SK-N-SH treated with all-trans-retinoic acid at 6 μM for 48 hours (cell line): Measurements from ENCODE around the gene RIIAD1.

Experiments used
- ATAC-seq: fragments of 200-7000 bp; cut with Tn5 transposase; 3 replicates; pipeline ENCODE4 v1.9.1; 2020; ENCODE audit warnings: mild to moderate bottlenecking, moderate library complexity
- ARNTL ChIP-seq: fragments of 450-650 bp; formaldehyde crosslinking; IDR thresholded peaks from 2 replicates; pipeline ENCODE4 v1.5.0; 2020; ENCODE audit warnings: low read depth, mild to moderate bottlenecking, moderate library complexity, borderline replicate concordance
- ESRRG ChIP-seq: fragments of 250-450 bp; sonication (Bioruptor Pico); IDR thresholded peaks from 2 replicates; pipeline ENCODE4 v1.6.1; 2021; ENCODE audit warnings: mild to moderate bottlenecking
- GLIS3 ChIP-seq: fragments of 250-450 bp; sonication (Bioruptor Pico); IDR thresholded peaks from 2 replicates; pipeline ENCODE4 v1.5.0; 2020; ENCODE audit warnings: mild to moderate bottlenecking, moderate library complexity
- ISL1 ChIP-seq: fragments of 250-450 bp; sonication (Bioruptor Pico); IDR thresholded peaks from 2 replicates; pipeline ENCODE4 v2.1.2; 2022; ENCODE audit warnings: mild to moderate bottlenecking, moderate library complexity
- OSR1 ChIP-seq: fragments of 250-450 bp; sonication (Bioruptor Pico); IDR thresholded peaks from 2 replicates; pipeline ENCODE4 v1.8.0; 2022; ENCODE audit warnings: moderate library complexity, mild to moderate bottlenecking, inconsistent platforms
- PPARA ChIP-seq: fragments of 250-450 bp; sonication (Bioruptor Pico); IDR thresholded peaks from 2 replicates; pipeline ENCODE4 v1.5.0; 2020; ENCODE audit warnings: mild to moderate bottlenecking, borderline replicate concordance
- RARB ChIP-seq: fragments of 250-450 bp; sonication (Bioruptor Pico); IDR thresholded peaks from 2 replicates; pipeline ENCODE4 v1.8.0; 2021; ENCODE audit warnings: mild to moderate bottlenecking, moderate library complexity
- SNAI2 ChIP-seq: fragments of 250-450 bp; sonication (Bioruptor Pico); IDR thresholded peaks from 2 replicates; pipeline ENCODE4 v1.5.0; 2020; ENCODE audit warnings: mild to moderate bottlenecking, moderate library complexity
- TCF4 ChIP-seq: fragments of 250-450 bp; sonication (Bioruptor Pico); IDR thresholded peaks from 2 replicates; pipeline ENCODE4 v1.8.0; 2021; ENCODE audit warnings: mild to moderate bottlenecking, moderate library complexity, borderline replicate concordance
- TOX ChIP-seq: fragments of 250-450 bp; sonication (Bioruptor Pico); IDR thresholded peaks from 2 replicates; pipeline ENCODE4 v1.8.0; 2021; ENCODE audit warnings: mild to moderate bottlenecking, moderate library complexity, borderline replicate concordance
- ZC3H10 ChIP-seq: fragments of 250-450 bp; sonication (Bioruptor Pico); IDR thresholded peaks from 2 replicates; pipeline ENCODE4 v1.5.1; 2021; ENCODE audit warnings: mild to moderate bottlenecking, moderate library complexity
- ZFP30 ChIP-seq: fragments of 450-650 bp; formaldehyde crosslinking; IDR thresholded peaks from 2 replicates; pipeline ENCODE4 v1.5.0; 2022; ENCODE audit warnings: mild to moderate bottlenecking, moderate library complexity
- ZNF565 ChIP-seq: fragments of 450-650 bp; formaldehyde crosslinking; conservative IDR thresholded peaks from 2 replicates; pipeline ENCODE4 v1.5.0; 2020; ENCODE audit warnings: low read depth, mild to moderate bottlenecking, moderate library complexity
- ZNF70 ChIP-seq: fragments of 450-650 bp; formaldehyde crosslinking; IDR thresholded peaks from 2 replicates; pipeline ENCODE4 v1.5.0; 2020; ENCODE audit warnings: mild to moderate bottlenecking, moderate library complexity
- ZNF8 ChIP-seq: fragments of 450-650 bp; formaldehyde crosslinking; IDR thresholded peaks from 2 replicates; pipeline ENCODE4 v1.5.0; 2020; ENCODE audit warnings: mild to moderate bottlenecking, moderate library complexity
- TF ChIP-seq, protein P1 (sequence below): fragments of 250-450 bp; sonication (Bioruptor Pico); IDR thresholded peaks from 2 replicates; pipeline ENCODE4 v1.5.1; 2021; ENCODE audit warnings: mild to moderate bottlenecking, moderate library complexity
- TF ChIP-seq, protein P2 (sequence below): fragments of 250-450 bp; sonication (Bioruptor Pico); IDR thresholded peaks from 2 replicates; pipeline ENCODE4 v1.8.0; 2021; ENCODE audit warnings: low read depth, mild to moderate bottlenecking, moderate library complexity, borderline replicate concordance
- TF ChIP-seq, protein P3 (sequence below): fragments of 250-450 bp; sonication (Bioruptor Pico); IDR thresholded peaks from 2 replicates; pipeline ENCODE4 v1.5.1; 2020; ENCODE audit warnings: low read depth, mild to moderate bottlenecking, moderate library complexity
- TF ChIP-seq, protein P4 (sequence below): fragments of 250-450 bp; sonication (Bioruptor Pico); IDR thresholded peaks from 2 replicates; pipeline ENCODE4 v1.8.0; 2020; ENCODE audit warnings: mild to moderate bottlenecking, moderate library complexity, borderline replicate concordance
- TF ChIP-seq, protein P5 (sequence below): fragments of 250-450 bp; sonication (Bioruptor Pico); IDR thresholded peaks from 2 replicates; pipeline ENCODE4 v1.5.0; 2020; ENCODE audit warnings: mild to moderate bottlenecking, moderate library complexity

Gene RIIAD1

DNA sequence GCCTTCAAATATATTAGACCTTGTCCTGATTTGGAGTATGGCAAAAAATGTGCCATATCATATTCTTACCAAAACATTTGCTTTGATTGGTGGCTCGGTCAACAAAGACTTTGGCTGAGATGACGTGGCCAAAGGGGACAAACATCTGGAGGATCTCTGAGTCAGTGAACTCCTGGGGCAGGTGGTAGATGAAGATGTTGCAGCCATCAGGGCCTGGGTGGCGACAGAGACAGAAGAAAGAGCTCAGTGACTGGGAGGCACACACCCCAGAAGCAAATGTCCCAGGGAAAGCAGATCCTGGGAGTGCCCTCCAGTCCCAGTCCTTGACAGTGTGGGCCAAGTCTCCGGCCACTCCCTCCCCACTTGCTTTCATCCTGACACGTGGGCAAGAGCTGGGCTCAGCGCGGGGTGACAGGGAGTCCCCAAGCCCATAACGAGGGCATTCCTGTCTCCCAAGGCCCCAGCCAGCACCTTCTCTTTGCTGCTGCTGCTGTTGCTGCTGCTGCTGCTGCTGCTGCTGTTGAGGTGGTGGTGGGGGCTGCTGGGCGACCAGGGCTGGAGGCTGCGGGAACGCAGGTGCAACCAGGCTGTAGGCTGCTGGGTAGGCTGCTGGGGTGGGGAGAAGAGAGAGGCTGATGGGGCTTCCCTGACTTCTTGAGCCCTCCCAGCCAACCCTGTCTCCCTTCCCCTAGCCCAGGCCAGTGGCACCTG, 15.4 kb upstream of the RIIAD1 start:
- no peak for TF ChIP-seq TOX
- no peak for TF ChIP-seq ISL1
- ATAC-seq = no peak

DNA sequence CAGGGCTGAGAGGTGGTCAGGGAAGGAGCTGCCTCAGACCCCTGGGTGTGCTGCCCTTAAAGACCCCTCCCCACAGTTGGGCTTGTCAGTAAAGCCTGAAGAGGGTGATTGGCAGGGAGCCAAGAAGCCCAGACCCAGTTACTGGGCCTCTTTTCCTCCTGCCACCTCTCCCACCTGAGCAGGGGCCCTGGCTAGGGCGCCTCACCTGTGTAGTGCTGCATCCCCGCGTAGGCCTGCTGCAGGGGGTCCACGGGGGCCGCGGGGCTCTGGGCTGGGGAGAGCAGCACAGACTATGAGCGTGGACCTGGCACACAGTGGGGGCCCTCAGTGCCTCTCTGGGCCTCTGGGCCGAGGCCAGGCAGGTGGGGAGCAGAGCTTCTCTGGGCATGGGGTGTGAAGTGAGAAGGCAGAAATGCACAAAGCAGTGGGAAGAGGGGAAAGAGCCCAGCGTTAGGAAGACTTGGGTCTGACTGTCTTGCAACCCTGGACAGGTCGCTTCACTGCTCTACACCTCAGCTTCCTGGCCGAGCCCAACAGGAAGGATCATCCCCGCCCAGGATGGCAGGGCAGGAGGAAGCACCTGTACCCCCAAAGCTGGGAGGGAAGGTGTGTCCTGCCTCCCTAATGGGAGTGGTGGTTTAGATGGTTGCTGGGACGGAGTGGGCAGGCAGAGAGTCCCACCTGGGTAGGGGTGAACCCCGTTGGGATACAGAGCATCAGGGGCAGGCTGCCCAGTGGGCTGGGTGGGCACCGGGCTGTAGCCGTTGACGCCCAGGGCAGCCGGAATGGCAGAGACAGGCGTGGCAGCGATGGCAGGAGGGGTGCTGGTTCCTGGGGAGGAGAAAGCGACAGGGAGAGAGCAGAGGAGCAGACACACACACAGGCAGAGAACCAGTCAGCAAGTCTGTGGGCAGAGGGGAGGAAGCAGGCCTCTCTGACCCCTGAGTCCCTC, 14.6 kb upstream of the RIIAD1 start:
- no peak for ATAC-seq
- TF ChIP-seq RARB (no peak), ZNF8 (CRISPR knock-in tag) (no peak), ARNTL (CRISPR knock-in tag) (no peak), ZNF565 (CRISPR knock-in tag) (no peak)

DNA sequence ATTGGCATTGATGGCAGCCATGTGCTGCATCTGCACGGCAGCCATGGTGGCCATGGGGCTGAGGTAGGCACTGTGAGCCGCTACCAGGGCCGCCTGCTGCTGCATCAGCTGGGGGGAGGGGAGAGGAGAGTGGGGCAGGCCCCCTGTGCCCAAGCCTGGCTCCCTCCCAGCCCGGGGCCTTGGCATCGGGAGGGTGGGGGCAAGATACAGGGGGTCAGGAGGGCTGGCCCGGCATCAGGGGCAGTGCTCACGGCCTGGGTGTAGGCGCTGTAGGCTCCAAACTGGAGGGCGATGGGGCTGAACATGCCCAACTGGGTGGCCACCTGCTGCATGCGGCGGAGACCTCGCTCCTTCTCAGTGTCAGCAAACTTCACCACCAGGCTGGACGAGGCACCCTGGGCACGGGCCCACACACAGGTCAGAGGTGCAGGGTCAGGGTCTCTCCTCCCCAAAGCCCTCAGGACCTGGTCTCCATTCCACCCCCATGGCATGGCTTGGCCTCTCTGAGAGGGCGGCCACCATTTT, 13.7 kb upstream of the RIIAD1 start:
- ATAC-seq = no peak
- no peak for TF ChIP-seq ZNF565 (CRISPR knock-in tag)
- TF ChIP-seq, protein P1, sequence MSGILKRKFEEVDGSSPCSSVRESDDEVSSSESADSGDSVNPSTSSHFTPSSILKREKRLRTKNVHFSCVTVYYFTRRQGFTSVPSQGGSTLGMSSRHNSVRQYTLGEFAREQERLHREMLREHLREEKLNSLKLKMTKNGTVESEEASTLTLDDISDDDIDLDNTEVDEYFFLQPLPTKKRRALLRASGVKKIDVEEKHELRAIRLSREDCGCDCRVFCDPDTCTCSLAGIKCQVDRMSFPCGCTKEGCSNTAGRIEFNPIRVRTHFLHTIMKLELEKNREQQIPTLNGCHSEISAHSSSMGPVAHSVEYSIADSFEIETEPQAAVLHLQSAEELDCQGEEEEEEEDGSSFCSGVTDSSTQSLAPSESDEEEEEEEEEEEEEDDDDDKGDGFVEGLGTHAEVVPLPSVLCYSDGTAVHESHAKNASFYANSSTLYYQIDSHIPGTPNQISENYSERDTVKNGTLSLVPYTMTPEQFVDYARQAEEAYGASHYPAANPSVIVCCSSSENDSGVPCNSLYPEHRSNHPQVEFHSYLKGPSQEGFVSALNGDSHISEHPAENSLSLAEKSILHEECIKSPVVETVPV (CRISPR knock-in tag) = no peak
- no peak for TF ChIP-seq ZNF70 (CRISPR knock-in tag)
- TF ChIP-seq OSR1 = no peak
- TF ChIP-seq TCF4 (CRISPR knock-in tag) = no peak
- TF ChIP-seq, protein P2, sequence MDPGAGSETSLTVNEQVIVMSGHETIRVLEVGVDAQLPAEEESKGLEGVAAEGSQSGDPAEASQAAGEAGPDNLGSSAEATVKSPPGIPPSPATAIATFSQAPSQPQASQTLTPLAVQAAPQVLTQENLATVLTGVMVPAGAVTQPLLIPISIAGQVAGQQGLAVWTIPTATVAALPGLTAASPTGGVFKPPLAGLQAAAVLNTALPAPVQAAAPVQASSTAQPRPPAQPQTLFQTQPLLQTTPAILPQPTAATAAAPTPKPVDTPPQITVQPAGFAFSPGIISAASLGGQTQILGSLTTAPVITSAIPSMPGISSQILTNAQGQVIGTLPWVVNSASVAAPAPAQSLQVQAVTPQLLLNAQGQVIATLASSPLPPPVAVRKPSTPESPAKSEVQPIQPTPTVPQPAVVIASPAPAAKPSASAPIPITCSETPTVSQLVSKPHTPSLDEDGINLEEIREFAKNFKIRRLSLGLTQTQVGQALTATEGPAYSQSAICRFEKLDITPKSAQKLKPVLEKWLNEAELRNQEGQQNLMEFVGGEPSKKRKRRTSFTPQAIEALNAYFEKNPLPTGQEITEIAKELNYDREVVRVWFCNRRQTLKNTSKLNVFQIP (CRISPR knock-in tag) = no peak
- no peak for TF ChIP-seq SNAI2 (CRISPR knock-in tag)

DNA sequence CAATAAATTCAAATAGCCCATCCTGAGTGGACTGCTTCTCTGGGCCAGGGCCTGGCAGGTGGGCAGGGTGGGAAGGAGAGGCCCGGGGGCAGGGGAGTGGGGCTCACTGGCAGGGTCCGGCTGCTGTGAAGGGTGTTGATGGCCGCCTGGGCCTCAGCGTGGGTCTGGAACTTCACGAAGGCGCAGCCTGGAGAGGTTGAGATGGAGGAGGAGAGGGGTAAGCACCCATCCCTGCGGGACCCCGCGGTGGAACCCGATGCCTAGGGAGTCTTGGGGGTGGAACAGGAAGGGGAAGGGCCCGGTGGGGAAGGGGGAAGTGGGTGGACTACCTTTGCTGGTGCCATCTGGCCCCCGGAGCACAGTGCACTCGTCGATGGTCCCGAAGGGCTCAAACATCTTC, 12.4 kb upstream of the RIIAD1 start:
- ATAC-seq = no peak
- TF ChIP-seq ISL1 (no peak), ARNTL (CRISPR knock-in tag) (no peak), PPARA (CRISPR knock-in tag) (no peak), ZNF70 (CRISPR knock-in tag) (no peak), OSR1 (no peak), ESRRG (CRISPR knock-in tag) (no peak), ZNF8 (CRISPR knock-in tag) (no peak), ZNF565 (CRISPR knock-in tag) (no peak), ZC3H10 (no peak), TOX (no peak), TCF4 (CRISPR knock-in tag) (no peak), ZFP30 (CRISPR knock-in tag) (no peak), GLIS3 (CRISPR knock-in tag) (no peak)
- TF ChIP-seq, protein P2 (CRISPR knock-in tag) = no peak
- TF ChIP-seq, protein P3, sequence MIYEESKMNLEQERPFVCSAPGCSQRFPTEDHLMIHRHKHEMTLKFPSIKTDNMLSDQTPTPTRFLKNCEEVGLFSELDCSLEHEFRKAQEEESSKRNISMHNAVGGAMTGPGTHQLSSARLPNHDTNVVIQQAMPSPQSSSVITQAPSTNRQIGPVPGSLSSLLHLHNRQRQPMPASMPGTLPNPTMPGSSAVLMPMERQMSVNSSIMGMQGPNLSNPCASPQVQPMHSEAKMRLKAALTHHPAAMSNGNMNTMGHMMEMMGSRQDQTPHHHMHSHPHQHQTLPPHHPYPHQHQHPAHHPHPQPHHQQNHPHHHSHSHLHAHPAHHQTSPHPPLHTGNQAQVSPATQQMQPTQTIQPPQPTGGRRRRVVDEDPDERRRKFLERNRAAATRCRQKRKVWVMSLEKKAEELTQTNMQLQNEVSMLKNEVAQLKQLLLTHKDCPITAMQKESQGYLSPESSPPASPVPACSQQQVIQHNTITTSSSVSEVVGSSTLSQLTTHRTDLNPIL = no peak
- TF ChIP-seq, protein P4, sequence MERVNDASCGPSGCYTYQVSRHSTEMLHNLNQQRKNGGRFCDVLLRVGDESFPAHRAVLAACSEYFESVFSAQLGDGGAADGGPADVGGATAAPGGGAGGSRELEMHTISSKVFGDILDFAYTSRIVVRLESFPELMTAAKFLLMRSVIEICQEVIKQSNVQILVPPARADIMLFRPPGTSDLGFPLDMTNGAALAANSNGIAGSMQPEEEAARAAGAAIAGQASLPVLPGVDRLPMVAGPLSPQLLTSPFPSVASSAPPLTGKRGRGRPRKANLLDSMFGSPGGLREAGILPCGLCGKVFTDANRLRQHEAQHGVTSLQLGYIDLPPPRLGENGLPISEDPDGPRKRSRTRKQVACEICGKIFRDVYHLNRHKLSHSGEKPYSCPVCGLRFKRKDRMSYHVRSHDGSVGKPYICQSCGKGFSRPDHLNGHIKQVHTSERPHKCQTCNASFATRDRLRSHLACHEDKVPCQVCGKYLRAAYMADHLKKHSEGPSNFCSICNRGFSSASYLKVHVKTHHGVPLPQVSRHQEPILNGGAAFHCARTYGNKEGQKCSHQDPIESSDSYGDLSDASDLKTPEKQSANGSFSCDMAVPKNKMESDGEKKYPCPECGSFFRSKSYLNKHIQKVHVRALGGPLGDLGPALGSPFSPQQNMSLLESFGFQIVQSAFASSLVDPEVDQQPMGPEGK = no peak
- TF ChIP-seq, protein P1 (CRISPR knock-in tag) = no peak
- TF ChIP-seq, protein P5, sequence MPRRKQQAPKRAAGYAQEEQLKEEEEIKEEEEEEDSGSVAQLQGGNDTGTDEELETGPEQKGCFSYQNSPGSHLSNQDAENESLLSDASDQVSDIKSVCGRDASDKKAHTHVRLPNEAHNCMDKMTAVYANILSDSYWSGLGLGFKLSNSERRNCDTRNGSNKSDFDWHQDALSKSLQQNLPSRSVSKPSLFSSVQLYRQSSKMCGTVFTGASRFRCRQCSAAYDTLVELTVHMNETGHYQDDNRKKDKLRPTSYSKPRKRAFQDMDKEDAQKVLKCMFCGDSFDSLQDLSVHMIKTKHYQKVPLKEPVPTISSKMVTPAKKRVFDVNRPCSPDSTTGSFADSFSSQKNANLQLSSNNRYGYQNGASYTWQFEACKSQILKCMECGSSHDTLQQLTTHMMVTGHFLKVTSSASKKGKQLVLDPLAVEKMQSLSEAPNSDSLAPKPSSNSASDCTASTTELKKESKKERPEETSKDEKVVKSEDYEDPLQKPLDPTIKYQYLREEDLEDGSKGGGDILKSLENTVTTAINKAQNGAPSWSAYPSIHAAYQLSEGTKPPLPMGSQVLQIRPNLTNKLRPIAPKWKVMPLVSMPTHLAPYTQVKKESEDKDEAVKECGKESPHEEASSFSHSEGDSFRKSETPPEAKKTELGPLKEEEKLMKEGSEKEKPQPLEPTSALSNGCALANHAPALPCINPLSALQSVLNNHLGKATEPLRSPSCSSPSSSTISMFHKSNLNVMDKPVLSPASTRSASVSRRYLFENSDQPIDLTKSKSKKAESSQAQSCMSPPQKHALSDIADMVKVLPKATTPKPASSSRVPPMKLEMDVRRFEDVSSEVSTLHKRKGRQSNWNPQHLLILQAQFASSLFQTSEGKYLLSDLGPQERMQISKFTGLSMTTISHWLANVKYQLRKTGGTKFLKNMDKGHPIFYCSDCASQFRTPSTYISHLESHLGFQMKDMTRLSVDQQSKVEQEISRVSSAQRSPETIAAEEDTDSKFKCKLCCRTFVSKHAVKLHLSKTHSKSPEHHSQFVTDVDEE (CRISPR knock-in tag) = no peak
- TF ChIP-seq, all 23 proteins: peak for 0
